GM19468 (cell line): Measurements from ENCODE around the gene ZNF423.
"Not testable (repeated sequence)": the region's sequence is repeated elsewhere in the genome, so short reads cannot be mapped to it uniquely, and the experiment has no call there.

Experiments used
- ATAC-seq: cut with Tn5 transposase; IDR thresholded peaks from one replicate; pipeline ENCODE4 v1.9.1; 2021; ENCODE audit warnings: mild to moderate bottlenecking, moderate library complexity, moderate number of reproducible peaks; ENCODE audit not compliant: unreplicated experiment; ENCODE audit errors: extremely low read depth

Gene ZNF423

GRCh38 chr16:49679095-49679494, 176.8 kb downstream of the ZNF423 start:
- no peak for ATAC-seq

GRCh38 chr16:49677661-49678060, 178.3 kb downstream of the ZNF423 start:
- ATAC-seq: not testable (repeated sequence)

GRCh38 chr16:49675413-49675812, 180.5 kb downstream of the ZNF423 start:
- ATAC-seq: no peak

GRCh38 chr16:49674990-49675389, 180.9 kb downstream of the ZNF423 start:
- ATAC-seq: no peak

- no peak for ATAC-seq
Measured at GRCh38 chr16:49674351-49674851, 181.5 kb downstream of the ZNF423 start.

- no peak for ATAC-seq
Measured at GRCh38 chr16:49673442-49673841, 182.5 kb downstream of the ZNF423 start.

- no peak for ATAC-seq
Measured at GRCh38 chr16:49672753-49673152, 183.2 kb downstream of the ZNF423 start.

GRCh38 chr16:49671333-49671732, 184.6 kb downstream of the ZNF423 start:
- ATAC-seq: no peak

- no peak for ATAC-seq
Measured at GRCh38 chr16:49670627-49671026, 185.3 kb downstream of the ZNF423 start.

- no peak for ATAC-seq
Measured at GRCh38 chr16:49665482-49666230, 190.3 kb downstream of the ZNF423 start.

- ATAC-seq: no peak
Measured at GRCh38 chr16:49664221-49665215, 191.4 kb downstream of the ZNF423 start.

- no peak for ATAC-seq
Measured at GRCh38 chr16:49663081-49664065, 192.5 kb downstream of the ZNF423 start.

- no peak for ATAC-seq
Measured at GRCh38 chr16:49662569-49662968, 193.3 kb downstream of the ZNF423 start.

- no peak for ATAC-seq
Measured at GRCh38 chr16:49661465-49662187, 194.3 kb downstream of the ZNF423 start.

GRCh38 chr16:49660626-49661025, 195.3 kb downstream of the ZNF423 start:
- ATAC-seq: no peak

- ATAC-seq: no peak
Measured at GRCh38 chr16:49659356-49659755, 196.6 kb downstream of the ZNF423 start.

GRCh38 chr16:49658531-49658930, 197.4 kb downstream of the ZNF423 start:
- no peak for ATAC-seq

GRCh38 chr16:49657736-49658465, 198.0 kb downstream of the ZNF423 start:
- ATAC-seq: no peak
